Measurements from ENCODE around the gene PSD4.

PSD4 gene

DNA sequence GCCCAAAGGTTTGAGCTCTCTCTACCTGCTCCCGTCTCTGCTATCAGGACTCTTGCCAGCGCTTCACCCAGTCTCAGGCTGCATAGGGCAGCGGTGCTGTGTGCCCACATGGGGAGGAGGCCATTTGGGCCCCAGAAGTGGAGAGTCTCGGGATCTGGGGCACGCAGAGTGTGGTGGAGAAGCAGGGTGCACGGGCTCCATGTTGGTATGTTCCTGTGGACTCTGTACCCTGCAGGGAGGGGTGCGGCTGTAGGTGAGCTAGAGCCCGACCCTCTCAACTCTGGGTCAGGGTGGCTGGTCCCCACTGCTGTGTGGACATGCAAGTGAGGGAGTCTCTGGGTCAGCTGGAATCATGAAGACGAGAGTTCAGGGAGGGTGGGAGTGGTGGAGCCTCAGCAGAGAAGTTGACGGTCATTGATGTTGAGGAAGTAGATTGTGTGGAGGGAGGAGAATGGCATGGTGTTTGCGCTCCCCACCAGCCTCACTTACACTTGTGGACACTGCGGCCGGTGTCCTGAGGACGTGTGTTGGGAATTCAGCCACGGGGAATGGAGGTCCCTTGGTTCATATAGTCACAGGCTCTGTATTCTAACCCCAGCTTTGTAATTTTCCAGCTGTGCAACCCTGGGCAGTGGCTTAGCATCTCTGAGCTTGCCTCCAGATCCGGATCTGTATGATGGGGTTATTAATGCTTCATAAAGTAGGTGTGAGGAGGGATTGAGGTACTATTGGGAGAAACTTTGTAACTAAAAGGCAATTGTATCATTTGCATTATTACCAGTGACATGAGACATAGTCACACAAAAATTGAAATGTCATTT lies 840 bp upstream of the PSD4 start:
- ATAC-seq, result no peak
- no peak for TF ChIP-seq SNAI2 (CRISPR knock-in tag; IDR thresholded peaks at IDR 0.05)
- no peak for TF ChIP-seq TOX (CRISPR knock-in tag; IDR thresholded peaks at IDR 0.05; ENCODE audit: borderline replicate concordance)

DNA sequence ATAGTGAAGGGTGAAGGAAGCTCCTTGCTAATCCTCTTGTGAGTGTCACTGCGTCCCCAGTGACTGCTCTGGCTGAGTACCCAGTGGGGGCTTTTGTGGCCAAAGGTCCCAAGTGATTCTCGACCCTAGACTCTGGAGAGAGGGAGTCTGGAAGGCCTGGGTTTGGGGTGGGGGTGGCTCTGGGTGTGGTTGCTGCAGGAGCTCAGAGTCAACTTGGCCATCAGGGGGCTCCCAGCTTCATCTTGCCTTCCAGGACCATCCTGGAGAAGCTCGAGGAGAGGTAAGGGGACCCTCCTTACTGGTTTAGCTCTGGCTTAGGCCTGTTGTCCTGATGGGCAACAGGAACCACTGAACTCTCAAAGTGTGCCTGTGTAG lies 592 bp downstream of the PSD4 start:
- ATAC-seq, result no peak

DNA sequence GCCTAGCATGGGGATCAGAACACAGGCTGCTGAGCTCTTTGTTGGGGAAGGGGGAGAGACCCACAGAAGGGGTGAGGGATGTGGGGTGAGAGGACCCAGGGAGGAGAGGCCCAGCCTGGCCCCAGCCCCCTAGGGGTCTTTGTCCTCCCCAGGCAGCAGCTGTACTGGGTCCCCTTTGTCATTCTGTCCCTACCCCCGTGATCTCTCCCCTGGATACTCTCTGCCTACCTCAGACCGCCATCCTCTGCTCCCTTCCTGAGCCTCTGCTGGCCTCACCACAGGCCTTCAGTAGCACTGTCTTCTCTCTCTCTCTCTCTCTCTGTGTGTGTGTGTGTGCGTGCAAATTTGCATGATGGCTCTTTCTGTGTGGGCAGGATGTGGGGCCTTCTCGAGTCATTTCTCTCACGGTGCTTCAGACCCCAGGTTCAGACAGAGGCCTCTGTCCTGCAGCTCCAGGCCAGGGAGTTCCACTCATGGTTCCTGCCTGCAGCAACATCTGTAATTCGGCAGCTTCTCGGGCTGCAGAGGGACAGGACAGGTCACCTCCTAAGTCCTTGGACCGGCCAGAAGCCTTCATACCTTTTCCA lies 1.4 kb downstream of the PSD4 start:
- no peak for TF ChIP-seq PPARA (CRISPR knock-in tag; IDR thresholded peaks at IDR 0.05; ENCODE audit: borderline replicate concordance)
- ATAC-seq, result no peak

More for the DNA sequence above, 592 bp downstream of the PSD4 start:
- no peak for TF ChIP-seq TCF4 (CRISPR knock-in tag; IDR thresholded peaks at IDR 0.05; ENCODE audit: borderline replicate concordance)
- no peak for TF ChIP-seq ESRRG (CRISPR knock-in tag; IDR thresholded peaks at IDR 0.05)
- TF ChIP-seq, protein P1, sequence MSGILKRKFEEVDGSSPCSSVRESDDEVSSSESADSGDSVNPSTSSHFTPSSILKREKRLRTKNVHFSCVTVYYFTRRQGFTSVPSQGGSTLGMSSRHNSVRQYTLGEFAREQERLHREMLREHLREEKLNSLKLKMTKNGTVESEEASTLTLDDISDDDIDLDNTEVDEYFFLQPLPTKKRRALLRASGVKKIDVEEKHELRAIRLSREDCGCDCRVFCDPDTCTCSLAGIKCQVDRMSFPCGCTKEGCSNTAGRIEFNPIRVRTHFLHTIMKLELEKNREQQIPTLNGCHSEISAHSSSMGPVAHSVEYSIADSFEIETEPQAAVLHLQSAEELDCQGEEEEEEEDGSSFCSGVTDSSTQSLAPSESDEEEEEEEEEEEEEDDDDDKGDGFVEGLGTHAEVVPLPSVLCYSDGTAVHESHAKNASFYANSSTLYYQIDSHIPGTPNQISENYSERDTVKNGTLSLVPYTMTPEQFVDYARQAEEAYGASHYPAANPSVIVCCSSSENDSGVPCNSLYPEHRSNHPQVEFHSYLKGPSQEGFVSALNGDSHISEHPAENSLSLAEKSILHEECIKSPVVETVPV (CRISPR knock-in tag; IDR thresholded peaks at IDR 0.05), result no peak
- TF ChIP-seq, protein P2, sequence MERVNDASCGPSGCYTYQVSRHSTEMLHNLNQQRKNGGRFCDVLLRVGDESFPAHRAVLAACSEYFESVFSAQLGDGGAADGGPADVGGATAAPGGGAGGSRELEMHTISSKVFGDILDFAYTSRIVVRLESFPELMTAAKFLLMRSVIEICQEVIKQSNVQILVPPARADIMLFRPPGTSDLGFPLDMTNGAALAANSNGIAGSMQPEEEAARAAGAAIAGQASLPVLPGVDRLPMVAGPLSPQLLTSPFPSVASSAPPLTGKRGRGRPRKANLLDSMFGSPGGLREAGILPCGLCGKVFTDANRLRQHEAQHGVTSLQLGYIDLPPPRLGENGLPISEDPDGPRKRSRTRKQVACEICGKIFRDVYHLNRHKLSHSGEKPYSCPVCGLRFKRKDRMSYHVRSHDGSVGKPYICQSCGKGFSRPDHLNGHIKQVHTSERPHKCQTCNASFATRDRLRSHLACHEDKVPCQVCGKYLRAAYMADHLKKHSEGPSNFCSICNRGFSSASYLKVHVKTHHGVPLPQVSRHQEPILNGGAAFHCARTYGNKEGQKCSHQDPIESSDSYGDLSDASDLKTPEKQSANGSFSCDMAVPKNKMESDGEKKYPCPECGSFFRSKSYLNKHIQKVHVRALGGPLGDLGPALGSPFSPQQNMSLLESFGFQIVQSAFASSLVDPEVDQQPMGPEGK (CRISPR knock-in tag; IDR thresholded peaks at IDR 0.05; ENCODE audit: borderline replicate concordance), result no peak
- no peak for TF ChIP-seq ZNF8 (CRISPR knock-in tag; IDR thresholded peaks at IDR 0.05)
- TF ChIP-seq CSDC2 (CRISPR knock-in tag; IDR thresholded peaks at IDR 0.05), result no peak
- TF ChIP-seq GLIS3 (CRISPR knock-in tag; IDR thresholded peaks at IDR 0.05), result no peak
- TF ChIP-seq, protein P3, sequence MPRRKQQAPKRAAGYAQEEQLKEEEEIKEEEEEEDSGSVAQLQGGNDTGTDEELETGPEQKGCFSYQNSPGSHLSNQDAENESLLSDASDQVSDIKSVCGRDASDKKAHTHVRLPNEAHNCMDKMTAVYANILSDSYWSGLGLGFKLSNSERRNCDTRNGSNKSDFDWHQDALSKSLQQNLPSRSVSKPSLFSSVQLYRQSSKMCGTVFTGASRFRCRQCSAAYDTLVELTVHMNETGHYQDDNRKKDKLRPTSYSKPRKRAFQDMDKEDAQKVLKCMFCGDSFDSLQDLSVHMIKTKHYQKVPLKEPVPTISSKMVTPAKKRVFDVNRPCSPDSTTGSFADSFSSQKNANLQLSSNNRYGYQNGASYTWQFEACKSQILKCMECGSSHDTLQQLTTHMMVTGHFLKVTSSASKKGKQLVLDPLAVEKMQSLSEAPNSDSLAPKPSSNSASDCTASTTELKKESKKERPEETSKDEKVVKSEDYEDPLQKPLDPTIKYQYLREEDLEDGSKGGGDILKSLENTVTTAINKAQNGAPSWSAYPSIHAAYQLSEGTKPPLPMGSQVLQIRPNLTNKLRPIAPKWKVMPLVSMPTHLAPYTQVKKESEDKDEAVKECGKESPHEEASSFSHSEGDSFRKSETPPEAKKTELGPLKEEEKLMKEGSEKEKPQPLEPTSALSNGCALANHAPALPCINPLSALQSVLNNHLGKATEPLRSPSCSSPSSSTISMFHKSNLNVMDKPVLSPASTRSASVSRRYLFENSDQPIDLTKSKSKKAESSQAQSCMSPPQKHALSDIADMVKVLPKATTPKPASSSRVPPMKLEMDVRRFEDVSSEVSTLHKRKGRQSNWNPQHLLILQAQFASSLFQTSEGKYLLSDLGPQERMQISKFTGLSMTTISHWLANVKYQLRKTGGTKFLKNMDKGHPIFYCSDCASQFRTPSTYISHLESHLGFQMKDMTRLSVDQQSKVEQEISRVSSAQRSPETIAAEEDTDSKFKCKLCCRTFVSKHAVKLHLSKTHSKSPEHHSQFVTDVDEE (CRISPR knock-in tag; IDR thresholded peaks at IDR 0.05), result no peak
- TF ChIP-seq BACH2 (CRISPR knock-in tag; IDR thresholded peaks at IDR 0.05; ENCODE audit: borderline replicate concordance), result no peak
- TF ChIP-seq, protein P4, sequence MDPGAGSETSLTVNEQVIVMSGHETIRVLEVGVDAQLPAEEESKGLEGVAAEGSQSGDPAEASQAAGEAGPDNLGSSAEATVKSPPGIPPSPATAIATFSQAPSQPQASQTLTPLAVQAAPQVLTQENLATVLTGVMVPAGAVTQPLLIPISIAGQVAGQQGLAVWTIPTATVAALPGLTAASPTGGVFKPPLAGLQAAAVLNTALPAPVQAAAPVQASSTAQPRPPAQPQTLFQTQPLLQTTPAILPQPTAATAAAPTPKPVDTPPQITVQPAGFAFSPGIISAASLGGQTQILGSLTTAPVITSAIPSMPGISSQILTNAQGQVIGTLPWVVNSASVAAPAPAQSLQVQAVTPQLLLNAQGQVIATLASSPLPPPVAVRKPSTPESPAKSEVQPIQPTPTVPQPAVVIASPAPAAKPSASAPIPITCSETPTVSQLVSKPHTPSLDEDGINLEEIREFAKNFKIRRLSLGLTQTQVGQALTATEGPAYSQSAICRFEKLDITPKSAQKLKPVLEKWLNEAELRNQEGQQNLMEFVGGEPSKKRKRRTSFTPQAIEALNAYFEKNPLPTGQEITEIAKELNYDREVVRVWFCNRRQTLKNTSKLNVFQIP (CRISPR knock-in tag; IDR thresholded peaks at IDR 0.05; ENCODE audit: borderline replicate concordance, low read depth), result no peak
- TF ChIP-seq ZNF70 (CRISPR knock-in tag; IDR thresholded peaks at IDR 0.05), result no peak
- TF ChIP-seq ZFP3 (CRISPR knock-in tag; IDR thresholded peaks at IDR 0.05), result no peak
- TF ChIP-seq ZC3H10 (CRISPR knock-in tag; IDR thresholded peaks at IDR 0.05), result no peak
- no peak for TF ChIP-seq ZNF565 (CRISPR knock-in tag; conservative IDR thresholded peaks at IDR 0.05; ENCODE audit: low read depth)
- TF ChIP-seq, protein P5, sequence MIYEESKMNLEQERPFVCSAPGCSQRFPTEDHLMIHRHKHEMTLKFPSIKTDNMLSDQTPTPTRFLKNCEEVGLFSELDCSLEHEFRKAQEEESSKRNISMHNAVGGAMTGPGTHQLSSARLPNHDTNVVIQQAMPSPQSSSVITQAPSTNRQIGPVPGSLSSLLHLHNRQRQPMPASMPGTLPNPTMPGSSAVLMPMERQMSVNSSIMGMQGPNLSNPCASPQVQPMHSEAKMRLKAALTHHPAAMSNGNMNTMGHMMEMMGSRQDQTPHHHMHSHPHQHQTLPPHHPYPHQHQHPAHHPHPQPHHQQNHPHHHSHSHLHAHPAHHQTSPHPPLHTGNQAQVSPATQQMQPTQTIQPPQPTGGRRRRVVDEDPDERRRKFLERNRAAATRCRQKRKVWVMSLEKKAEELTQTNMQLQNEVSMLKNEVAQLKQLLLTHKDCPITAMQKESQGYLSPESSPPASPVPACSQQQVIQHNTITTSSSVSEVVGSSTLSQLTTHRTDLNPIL (CRISPR knock-in tag; IDR thresholded peaks at IDR 0.05; ENCODE audit: low read depth), result no peak
- no peak for TF ChIP-seq OSR1 (CRISPR knock-in tag; IDR thresholded peaks at IDR 0.05)

All from SK-N-SH treated with all-trans-retinoic acid at 6 μM for 48 hours (cell line).